22Rv1 (cell line): Measurements from ENCODE around the gene MYO5C.

Experiments used
- H3K27ac ChIP-seq: fragments of 450-650 bp; 2 replicates; pipeline ENCODE4 v1.5.1; 2017
- ZFX ChIP-seq: fragments of 450-650 bp; IDR thresholded peaks from 2 replicates; pipeline ENCODE4 v1.6.1; 2017; ENCODE audit warnings: antibody characterized with exemption, borderline replicate concordance
- TF ChIP-seq, protein P1 (sequence below): fragments of 450-650 bp; IDR thresholded peaks from 2 replicates; pipeline ENCODE4 v1.5.1; 2017; ENCODE audit warnings: mild to moderate bottlenecking

MYO5C gene

DNA sequence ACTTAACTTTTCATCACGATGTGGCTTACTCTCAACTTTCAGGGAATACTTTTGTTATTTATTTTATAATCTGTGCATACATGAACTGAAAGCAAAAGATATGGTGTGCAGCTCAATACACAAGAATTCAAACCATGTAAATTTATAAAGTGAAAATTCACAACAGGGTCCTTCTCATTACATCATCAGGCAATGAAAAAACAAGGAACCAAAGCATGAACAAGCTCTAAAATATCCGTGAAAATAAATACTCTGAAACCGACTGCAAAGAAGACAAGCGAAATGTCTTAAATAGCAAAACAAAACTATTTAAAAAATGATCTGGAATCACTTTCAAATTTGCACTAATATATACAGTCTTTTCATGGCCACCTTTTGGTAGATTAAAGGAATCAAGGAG lies 133.3 kb downstream of the MYO5C start:
- H3K27ac ChIP-seq = no peak overlapping the region
- no peak for TF ChIP-seq ZFX

DNA sequence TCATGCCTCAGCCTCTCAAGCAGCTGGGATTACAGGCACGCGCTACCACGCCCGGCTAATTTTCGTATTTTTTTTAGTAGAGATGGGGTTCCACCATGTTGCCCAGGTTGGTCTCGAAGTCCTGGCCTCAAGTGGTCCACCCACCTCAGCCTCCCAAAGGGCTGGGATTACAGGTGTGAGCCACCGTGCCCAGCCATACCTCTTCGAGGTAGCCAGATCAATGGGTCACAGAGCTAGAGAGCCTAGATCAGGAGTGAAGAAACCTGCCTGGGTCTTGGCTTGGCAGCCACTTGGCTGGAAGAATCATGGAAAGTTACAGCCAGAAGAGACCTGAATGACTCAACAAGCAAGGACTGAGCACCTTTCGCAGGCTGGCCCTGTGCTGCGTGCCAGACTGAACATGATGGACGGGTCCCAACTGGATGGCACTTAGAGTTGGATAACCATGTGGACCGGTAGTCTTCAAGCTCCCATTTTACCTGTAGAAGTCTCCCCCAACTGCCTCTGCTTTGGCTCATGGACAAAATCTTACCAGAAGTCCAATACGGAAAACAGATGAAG lies 134.1 kb downstream of the MYO5C start:
- H3K27ac ChIP-seq = no peak overlapping the region
- TF ChIP-seq, protein P1, sequence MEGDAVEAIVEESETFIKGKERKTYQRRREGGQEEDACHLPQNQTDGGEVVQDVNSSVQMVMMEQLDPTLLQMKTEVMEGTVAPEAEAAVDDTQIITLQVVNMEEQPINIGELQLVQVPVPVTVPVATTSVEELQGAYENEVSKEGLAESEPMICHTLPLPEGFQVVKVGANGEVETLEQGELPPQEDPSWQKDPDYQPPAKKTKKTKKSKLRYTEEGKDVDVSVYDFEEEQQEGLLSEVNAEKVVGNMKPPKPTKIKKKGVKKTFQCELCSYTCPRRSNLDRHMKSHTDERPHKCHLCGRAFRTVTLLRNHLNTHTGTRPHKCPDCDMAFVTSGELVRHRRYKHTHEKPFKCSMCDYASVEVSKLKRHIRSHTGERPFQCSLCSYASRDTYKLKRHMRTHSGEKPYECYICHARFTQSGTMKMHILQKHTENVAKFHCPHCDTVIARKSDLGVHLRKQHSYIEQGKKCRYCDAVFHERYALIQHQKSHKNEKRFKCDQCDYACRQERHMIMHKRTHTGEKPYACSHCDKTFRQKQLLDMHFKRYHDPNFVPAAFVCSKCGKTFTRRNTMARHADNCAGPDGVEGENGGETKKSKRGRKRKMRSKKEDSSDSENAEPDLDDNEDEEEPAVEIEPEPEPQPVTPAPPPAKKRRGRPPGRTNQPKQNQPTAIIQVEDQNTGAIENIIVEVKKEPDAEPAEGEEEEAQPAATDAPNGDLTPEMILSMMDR = no peak
- no peak for TF ChIP-seq ZFX

DNA sequence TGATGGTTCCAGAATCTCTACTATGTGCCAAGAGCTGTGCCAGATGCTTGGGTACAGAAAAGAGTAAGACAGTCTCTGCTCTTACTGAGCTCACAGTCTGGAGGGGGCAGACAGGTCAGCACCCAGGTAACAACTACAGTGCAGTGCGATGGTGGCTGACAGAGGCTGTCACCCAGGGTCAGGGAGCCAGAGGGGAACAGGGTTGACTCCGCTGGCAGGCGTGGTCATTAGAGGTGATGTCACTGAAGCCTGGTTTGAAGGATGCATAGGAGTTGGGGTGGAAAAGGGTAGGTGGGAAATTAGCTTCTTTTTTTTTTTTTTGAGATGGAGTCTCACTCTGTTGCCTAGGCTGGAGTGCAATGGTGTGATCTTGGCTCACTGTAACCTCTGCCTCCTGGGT lies 136.0 kb downstream of the MYO5C start:
- TF ChIP-seq ZFX = no peak
- TF ChIP-seq, protein P1 = no peak
- no peak overlapping the region for H3K27ac ChIP-seq

DNA sequence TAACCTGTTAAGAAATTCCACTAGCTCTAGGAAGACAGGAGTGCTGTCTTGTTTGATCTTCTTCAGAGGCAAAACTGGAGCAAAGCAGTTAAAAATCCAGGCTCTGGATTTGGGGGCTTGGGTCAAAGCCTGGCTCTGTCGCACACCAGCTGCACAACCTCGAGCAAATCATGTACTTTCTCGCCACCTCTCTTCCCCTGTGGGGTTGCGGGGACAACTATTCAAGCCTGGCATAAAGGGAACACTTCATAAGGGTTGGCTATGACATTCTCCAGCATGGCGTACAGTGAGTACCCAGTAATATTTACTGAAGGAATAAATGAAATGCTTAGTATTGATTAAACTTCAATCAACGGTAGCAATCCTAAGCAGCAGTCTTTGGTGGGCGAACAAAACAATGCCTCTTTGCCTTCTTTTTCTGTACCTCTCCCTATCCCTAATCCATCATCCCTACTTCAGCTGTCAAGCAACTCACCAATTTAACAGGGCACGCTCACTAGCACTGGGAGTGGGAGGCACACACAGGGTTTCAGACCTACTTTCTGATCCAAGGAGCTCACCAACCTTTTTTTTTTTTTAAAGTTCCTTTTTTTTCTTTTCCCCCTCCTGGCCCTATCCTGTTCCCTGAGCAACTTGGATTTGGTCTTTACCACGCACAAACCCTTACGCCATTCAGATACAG lies 137.4 kb downstream of the MYO5C start:
- H3K27ac ChIP-seq = no peak overlapping the region
- TF ChIP-seq ZFX = no peak
- TF ChIP-seq, protein P1 = no peak

DNA sequence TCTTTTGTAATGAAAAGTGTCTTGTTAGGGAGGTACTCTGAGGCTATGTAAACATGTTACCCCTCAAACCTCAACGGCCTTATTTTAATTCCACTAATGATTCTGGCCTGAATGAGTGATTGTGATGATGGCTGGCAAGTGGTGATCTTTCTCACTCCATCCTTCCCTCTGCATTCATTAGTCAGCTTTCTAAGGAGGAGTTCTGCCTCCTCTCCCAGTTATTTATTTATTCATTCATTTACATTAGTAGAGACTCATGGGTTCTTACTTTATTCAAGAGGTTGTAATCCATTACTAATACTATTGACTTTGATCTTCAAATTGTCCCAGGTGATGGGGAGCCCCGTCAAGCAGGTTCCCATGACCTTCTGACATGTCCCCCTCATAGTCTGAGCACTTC lies 139.7 kb downstream of the MYO5C start:
- no peak overlapping the region for H3K27ac ChIP-seq
- TF ChIP-seq ZFX = no peak
- TF ChIP-seq, protein P1 = no peak

DNA sequence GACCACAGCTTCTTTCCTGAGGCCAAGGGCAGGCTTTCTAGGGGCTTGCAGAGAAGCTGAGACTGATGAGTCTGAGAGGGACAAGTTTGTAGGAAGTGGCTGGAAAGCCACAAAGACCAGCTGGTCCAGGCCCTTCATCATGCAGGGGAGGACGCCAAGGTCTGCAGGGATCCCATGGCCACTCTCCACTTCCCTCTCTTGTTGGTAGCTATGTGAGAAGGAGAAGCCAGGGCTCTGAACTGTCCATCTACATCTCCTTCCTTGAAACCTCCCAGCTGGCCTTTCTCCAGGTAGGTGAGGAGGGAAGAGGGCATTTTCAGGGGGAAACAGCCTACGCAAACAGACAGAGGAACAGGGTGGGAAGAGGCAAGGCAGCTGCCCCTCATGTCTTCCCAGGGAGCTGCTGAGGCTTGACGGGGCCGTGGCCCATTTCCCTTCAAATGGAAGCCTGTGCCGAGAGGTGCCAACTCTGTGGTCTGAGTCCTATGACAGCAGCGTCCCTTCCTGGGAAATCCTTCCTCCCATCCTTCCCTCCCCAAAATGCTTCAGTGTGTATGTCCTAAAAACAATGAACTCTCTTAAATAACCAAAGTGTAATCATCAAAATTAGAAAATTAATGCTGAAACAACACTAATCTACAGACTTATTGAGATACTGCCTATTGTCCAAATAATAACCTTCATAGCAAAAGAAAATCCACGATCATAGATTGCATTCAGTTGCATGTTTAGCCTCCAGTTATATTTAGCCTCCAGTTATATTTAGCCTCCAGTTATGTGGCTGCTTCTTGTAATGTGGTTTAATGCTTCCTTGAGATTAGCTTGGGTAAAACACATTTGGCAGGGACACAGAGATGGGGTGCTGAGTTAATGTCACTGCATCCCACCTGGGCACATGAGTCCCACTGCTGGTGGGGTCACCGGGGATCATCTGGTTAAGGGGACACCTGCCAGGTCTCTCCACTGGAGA lies 140.4 kb downstream of the MYO5C start:
- H3K27ac ChIP-seq = no peak overlapping the region
- no peak for TF ChIP-seq ZFX
- TF ChIP-seq, protein P1 = no peak

DNA sequence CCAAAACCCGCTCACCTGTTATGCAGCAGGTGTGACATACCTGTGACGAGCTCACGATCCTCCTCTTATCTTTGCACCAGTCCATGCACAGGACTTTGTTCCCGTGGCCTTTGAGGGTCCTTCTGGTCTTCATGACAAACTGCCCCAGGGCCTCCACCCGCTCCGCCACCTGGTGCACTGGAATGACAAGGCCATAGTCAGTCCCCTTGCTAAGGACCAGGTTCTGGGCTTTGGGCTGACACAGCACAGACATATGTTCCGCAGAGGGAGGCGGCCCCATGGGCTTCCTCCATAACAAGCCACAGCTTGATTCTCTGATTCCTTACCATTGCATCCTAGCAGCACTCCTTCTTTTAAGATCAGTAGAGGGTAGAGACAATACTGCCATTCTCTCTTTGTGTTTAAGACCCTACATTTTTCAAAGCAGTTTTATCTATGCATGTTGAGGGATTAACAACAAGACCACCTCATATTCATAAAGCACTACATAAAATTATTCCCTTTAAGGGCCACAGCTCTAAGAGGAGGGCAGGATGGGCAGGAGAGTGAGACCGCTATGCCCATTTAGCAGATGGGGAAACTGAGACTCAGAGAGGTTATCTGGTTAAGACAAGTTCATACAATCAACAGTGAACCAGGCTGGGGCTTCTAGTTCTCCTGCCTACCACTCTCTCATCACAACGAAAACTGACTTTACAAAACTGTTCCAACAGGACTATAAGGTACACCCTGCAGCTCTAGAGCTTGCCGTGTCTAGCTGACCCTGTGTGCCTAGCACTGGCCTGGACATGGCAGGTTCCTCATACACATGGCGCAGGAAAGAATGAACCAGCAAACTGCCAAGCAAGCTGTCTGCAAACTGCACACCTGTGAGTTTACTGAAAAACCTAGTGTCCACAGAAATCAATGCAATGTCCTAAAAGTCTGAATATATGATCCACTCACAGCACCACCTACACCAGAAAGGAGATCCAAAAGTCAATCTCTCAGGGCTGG lies 141.4 kb downstream of the MYO5C start:
- TF ChIP-seq ZFX = no peak
- TF ChIP-seq, protein P1 = no peak
- no peak overlapping the region for H3K27ac ChIP-seq
